ENCODE results near the gene SNN. TPM values are rescaled to one million over a fixed set of nuclear protein-coding genes. Genes with fewer than 3 reads are reported as not detected.

Gene SNN
- total RNA-seq, 1 experiment from 2014 or later = 13.3 TPM

GRCh38 chr16:11666103-11667055, 1.9 kb upstream of the SNN start:
- no peak for DNase-seq (ENCODE audit: low spot score)

GRCh38 chr16:11667221-11667823, 933 bp upstream of the SNN start:
- no peak for DNase-seq (ENCODE audit: low spot score)

DNA sequence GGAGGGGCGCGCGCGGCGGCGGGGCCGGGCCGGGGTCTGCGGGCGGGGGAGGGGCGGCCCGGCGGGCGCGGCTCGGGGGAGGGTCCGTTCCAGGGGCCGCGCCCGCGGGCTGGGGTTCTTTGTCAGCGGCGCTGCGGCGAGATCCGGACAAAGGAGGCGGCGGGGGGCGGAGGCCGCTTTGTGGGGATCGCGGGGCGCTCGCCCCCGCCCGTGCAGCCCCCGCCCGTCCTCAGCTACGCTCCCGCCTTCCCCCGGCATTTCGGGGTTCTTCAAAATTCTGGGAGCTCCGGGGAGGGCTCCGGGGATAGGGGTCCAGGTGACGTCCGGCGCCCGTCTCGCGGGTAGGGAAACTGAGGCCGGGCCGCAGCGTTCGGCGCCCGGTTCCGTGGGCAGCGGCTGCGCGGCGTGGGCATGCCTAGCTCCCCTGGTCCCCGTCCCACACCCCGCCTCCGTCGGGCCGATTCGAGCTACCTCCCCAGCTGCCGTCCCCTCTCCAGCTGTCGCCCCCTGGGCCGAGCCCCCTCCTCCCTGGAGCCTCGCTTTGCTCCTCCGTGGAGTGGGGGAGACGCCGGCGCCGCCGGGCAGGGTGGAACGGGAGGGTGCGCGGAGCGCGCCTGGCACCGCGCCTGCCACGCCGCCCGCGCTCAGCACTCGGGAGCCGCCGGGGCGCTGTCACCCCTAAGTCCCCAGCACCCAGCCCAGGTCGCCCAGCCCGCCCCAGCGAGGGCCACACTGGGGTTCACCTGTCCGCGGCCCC, 546 bp downstream of the SNN start:
- no peak for DNase-seq (ENCODE audit: low spot score)

GRCh38 chr16:11669380-11670146, 1.3 kb downstream of the SNN start:
- no peak for DNase-seq (ENCODE audit: low spot score)

- DNase-seq (ENCODE audit: low spot score) = no peak
These were observed 2.2 kb downstream of the SNN start for GRCh38 chr16:11670171-11671131.

DNA sequence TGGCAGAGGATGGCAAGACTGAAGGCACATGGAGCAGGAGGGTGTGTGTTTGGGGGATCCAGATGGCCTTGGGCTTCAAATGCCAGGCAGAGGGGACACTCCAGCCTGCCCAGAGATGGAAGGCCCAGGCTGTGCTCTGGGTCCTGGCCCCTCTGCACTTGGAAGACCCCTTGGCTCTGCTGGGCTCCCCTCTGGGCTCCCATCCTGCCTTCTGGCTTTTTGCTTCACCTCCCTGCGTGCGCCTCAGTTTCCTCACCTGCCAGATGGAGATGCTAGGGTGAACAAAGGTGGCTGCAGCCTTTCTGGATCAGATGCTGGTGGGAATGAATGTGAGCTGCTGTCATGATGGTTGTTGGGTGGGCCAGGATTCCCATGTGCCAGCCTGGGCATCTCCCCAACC, 3.0 kb downstream of the SNN start:
- no peak for DNase-seq (ENCODE audit: low spot score)

DNA sequence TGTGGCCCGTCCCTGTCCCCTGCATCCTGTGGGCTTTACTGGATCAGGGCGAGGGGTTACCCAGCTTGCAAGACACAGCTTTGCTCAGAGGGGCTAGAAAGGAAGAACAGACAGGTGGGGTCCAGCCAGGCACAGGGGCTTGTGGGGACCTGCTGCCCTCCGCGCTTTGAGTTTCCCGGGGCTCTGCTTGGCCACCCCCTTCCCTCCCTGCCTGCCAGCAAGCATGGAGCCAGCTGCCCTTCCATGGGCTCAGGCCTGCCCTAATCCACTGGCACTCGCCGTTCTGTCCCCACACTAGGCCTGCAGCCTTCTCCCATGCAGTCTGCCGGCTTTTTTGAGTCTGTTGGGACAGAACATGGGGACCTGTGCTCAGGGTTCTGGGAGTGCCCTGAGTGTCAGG, 3.4 kb downstream of the SNN start:
- DNase-seq (ENCODE audit: low spot score) = no peak

DNA sequence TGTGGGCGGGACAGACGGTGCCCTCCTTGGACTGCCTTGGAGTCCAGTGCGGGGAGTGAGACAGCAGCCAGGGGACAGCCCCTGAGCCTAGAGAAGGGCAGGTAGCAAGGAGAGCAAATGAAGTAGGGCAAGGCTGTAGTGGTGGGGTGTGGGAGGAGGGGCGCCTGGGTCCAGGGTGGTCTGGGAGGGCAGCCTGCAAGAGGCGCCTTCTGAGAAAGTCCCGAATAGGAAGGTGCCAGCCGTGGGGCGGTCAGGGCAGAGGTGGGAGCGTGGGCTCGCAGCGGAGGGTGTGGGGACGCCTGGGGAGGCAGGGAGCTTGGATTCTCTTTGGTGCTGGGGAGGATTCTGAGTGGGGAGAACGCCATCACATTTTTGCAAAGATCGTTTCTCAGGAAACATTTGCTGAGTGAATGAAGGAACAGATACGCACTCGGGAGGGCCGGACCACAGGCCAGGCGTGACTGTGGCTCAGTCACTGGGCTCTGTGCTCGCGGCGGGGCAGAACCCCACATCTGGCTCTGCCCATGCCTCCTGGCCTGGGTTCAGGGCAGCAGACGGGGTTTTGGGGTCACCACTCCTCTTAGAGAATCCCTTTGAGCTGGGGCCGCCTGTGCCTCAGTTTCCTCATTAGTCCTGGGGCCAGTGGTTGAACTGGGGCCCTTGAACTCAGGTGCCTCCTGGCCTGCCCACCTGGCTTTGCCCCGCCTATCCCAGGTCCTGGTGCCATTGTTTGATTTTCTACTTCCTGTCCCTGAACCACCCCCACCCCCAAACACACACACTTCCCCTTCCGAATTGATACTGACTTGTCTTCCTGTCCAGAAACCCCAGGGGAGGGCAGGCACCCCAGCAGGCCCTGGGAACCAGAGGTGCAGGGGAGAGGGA, 4.2 kb downstream of the SNN start:
- peak; percentile 26 for DNase-seq (ENCODE audit: low spot score)

- no peak for DNase-seq (ENCODE audit: low spot score)
These were observed 5.1 kb downstream of the SNN start for GRCh38 chr16:11673091-11674000.

DNA sequence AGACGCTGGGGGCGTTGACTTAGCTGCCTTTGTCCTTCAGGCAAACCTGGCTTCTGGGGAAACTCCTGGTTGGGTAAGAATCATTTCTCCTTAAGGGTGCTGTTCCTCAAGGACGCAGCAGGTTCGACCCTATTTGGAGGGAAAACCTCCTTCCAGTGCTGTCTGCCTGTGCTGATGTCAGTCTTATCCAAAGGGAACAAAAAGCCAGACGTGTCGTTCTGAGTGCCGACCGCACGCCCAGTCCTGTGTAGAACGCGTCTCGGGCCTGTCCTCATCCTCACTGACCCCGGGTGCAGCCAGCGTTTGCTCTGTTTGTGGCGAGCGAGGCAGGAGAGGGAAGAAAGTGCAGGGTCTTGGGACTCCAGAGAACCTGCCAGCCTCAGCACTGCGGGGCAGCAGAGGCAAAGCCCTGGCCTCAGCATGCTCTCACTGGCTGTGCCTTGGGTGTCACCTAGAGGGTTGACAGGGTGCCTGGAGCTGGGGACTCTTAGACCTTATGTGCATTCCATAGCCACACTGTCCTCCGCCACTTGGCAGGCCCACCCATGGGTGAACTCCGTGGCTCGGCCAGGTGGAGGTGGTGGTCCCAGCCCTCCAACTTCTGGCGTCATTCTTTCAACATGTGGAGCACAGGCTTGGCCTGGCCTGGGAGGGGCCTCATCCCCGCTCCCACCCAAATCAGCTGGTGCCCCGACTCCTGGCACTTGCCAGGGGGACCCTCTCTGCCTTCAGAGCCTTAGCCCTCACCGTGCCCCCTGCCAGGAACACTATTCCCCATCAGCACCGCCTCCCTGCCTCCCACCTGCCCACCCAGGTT, 6.0 kb downstream of the SNN start:
- DNase-seq (ENCODE audit: low spot score) = no peak

DNA sequence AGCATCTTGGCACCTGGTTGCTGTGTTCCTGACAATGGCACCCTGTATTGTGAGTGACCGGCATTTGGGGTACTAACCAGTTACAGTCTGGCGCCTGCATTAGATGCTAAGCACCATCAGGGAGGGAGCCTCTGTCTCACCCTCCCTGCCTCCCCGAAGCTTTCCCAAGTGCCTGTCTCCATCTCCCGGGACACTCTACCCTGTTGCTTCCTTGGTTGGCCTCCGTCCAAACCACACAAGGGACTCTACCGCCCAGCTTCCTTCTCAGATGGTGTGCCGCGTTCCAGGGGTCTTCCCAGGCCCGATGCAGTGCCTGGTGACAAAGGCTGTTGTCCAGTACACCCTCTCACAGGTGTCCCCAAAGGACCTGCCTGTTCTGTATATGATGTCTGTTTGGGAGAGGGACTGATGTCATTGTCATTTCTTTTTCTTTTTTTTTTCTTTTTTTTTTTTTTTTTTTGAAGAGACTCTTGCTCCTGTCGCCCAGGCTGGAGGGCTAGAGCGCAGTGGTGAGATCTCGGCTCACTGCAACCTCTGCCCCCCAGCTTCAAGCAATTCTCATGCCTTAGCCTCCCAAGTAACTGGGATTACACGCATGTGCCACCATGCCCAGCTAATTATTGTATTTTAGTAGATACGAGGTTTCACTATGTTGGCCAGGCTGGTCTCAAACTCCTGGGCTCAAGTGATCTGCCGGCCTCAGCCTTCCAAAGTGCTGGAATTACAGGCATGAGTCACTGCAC, 6.7 kb downstream of the SNN start:
- DNase-seq (ENCODE audit: low spot score) = peak; percentile 70

- peak; percentile 91 for DNase-seq (ENCODE audit: low spot score)
These were observed 7.6 kb downstream of the SNN start for GRCh38 chr16:11675561-11676511.

DNA sequence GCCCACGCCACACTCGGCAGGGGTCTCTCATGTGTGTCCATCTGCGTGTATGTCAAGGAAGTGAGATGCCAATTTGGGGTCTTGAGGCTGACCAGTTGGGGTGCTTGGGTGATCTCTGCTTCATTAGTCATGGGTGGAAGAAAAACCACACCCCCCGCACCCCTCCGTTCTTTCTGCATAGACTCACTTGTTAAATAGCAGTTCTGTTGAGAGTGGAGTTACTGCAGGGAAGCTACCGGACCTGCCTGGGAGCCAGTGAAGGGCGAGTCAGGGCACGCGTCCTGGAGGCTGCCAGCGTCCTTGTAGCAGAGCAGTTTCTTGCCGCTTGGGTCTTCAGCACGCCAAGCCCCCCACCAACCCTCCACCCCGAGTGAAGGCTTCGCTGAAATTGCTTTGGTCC, 8.5 kb downstream of the SNN start:
- no peak for DNase-seq (ENCODE audit: low spot score)

DNA sequence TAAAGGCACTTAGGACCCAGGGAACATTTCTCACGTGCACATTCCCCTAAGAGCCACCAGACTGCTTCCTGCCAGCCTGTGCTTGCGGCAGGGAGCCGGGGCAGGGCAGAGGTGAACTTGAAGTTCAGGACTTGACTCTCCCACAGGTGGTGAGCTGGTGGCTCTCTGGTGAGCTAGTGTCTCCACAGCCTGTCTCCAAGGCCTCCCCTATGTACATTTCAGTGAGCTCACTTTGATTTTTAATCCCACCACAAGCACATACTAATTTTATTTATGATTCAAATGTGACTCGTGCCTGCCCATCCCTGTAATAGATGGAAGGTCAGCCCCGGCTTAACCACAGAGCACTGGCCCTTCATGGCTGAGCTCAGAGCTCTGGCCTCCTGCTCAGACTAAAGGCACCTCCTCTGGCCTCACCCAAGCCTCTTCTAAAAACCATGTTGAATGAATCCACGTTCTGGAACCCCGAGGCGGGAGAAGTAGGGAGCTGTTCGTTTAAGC, 9.2 kb downstream of the SNN start:
- no peak for DNase-seq (ENCODE audit: low spot score)
